ENCODE data around the gene NEUROG3.

DNA sequence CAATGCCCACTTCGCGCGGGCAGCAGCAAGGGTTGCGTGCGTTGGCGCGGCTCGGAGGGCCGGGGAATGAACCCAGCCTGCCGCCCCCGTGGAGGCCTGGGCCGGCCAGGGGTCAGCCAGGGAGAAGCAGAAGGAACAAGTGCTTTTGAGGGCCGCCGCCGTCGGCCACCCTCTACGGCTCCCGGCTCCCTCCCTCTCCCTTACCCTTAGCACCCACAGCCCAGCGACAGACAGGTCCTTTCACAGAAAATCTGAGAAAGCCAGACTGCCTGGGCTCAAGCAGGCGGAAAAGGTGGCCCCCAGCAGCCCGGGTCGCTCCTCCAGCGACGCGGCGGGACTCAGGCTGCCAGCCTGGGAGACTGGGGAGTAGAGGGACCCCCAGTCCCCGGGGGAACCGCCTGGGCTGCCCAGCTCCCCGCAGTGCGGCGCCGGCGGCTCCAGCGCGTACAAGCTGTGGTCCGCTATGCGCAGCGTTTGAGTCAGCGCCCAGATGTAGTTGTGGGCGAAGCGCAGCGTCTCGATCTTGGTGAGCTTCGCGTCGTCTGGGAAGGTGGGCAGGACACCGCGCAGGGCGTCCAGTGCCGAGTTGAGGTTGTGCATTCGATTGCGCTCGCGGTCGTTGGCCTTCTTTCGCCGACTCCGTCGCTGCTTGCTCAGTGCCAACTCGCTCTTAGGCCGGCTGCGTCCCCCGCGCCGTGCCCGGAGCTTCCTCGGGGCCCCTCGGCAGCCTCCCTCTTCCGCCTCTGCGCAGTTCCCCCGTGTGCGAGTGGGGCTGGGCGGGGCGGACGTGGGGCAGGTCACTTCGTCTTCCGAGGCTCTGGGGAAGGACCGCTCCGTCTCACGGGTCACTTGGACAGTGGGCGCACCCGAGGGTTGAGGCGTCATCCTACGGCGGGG, 815 bp downstream of the NEUROG3 start:
- TF ChIP-seq, protein P1, sequence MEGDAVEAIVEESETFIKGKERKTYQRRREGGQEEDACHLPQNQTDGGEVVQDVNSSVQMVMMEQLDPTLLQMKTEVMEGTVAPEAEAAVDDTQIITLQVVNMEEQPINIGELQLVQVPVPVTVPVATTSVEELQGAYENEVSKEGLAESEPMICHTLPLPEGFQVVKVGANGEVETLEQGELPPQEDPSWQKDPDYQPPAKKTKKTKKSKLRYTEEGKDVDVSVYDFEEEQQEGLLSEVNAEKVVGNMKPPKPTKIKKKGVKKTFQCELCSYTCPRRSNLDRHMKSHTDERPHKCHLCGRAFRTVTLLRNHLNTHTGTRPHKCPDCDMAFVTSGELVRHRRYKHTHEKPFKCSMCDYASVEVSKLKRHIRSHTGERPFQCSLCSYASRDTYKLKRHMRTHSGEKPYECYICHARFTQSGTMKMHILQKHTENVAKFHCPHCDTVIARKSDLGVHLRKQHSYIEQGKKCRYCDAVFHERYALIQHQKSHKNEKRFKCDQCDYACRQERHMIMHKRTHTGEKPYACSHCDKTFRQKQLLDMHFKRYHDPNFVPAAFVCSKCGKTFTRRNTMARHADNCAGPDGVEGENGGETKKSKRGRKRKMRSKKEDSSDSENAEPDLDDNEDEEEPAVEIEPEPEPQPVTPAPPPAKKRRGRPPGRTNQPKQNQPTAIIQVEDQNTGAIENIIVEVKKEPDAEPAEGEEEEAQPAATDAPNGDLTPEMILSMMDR (IDR thresholded peaks at IDR 0.05; ENCODE audit: control extremely low read depth in 1 of 3, insufficient read depth in 1 of 3, low read depth in 1 of 3, low read length in 3 of 3) = no peak
- TF ChIP-seq EGR1 (IDR thresholded peaks at IDR 0.05; ENCODE audit: borderline replicate concordance, low read depth, low read length) (no peak), POLR2AphosphoS5 (IDR thresholded peaks at IDR 0.05; ENCODE audit: low read depth, low read length) (no peak), YY1 (IDR thresholded peaks at IDR 0.05; ENCODE audit: low read depth, low read length) (no peak), JUND (IDR thresholded peaks at IDR 0.05; ENCODE audit: low read length) (no peak), TAF1 (IDR thresholded peaks at IDR 0.05; ENCODE audit: low read depth, low read length) (no peak), TCF12 (IDR thresholded peaks at IDR 0.05; ENCODE audit: low read depth, low read length) (no peak), BCL11A (IDR thresholded peaks at IDR 0.05; ENCODE audit: low read depth in 2 of 2, low read length in 2 of 2) (no peak), JUN (IDR thresholded peaks at IDR 0.05; ENCODE audit: low read depth, low read length) (no peak), FOSL1 (IDR thresholded peaks at IDR 0.05; ENCODE audit: insufficient read depth, low read depth, low read length) (no peak), CBX8 (IDR thresholded peaks at IDR 0.05; ENCODE audit: borderline replicate concordance, low read depth, low read length) (no peak)
